Right lobe of liver (tissue), 6 donors: ENCODE data around the gene KCNJ5. TPM values are rescaled to one million over a fixed set of nuclear protein-coding genes. Genes with fewer than 3 reads are reported as not detected.

Experiments
- ATAC-seq, 4 donors: fragments of 200-7000 bp; cut with Tn5 transposase; one replicate each; pipeline ENCODE4 v1.9.1; 2020; ENCODE audit warnings: mild to moderate bottlenecking in 4 of 4, moderate library complexity in 4 of 4
- DNase-seq, 3 donors: peaks; one replicate each; pipeline ENCODE4 v3.0.0-alpha.2; 2020
- H3K27ac ChIP-seq, 3 donors: fragments of 200-600 bp; one replicate each; pipeline ENCODE4 v1.8.0; 2022
- H3K27me3 ChIP-seq, 2 donors: fragments of 200-600 bp; one replicate each; pipeline ENCODE4 v1.8.0; 2022
- H3K36me3 ChIP-seq, 4 donors: fragments of 200-600 bp; sonication (generic) in 1 of 4; one replicate each; pipeline versions ENCODE4 v1.5.1 to v1.8.0; 2017 to 2022; ENCODE audit warnings: control low read depth in 1 of 4
- H3K4me1 ChIP-seq, 4 donors: fragments of 200-600 bp; sonication (generic) in 1 of 4; one replicate each; pipeline versions ENCODE4 v1.5.1 to v1.8.0; 2017 to 2022; ENCODE audit warnings: control low read depth in 1 of 4
- H3K4me3 ChIP-seq, 3 donors: fragments of 200-600 bp; one replicate each; pipeline ENCODE4 v1.8.0; 2022
- H3K9me3 ChIP-seq, 4 donors: fragments of 200-600 bp; sonication (generic) in 1 of 4; one replicate each; pipeline versions ENCODE4 v1.5.1 to v1.8.0; 2017 to 2022; ENCODE audit warnings: control low read depth in 1 of 4
- POLR2A ChIP-seq: fragments of 450-650 bp; IDR thresholded peaks from one replicate; pipeline ENCODE4 v1.6.1; 2017; ENCODE audit warnings: antibody characterized with exemption, mild to moderate bottlenecking
- WGBS: methylation state at CpG from one replicate; pipeline ENCODE4 v1.1.6; 2018; ENCODE audit warnings: low coverage, low lambda C conversion rate; ENCODE audit not compliant: insufficient coverage; ENCODE audit errors: missing lambda C conversion rate; 5-methylcytosine and 5-hydroxymethylcytosine counted together
- intact Hi-C, 2 donors: fragments of 100-400 bp; cut with DNase I; formaldehyde crosslinking; loops; one replicate each; pipeline versions ENCODE4 v1.11.2 to v1.14.1; 2022
- total RNA-seq, 6 experiments: library from RNA; depleted of rRNA in 2 of 6; stranded (reverse); fragments of >200 nt in 2 of 6; fragmentation: NEBNext Ultra II Directional in 3 of 6; extraction: Animal tissue kit (Norgen Biotek cat#: 25700) in 3 of 6; gene quantifications; one replicate each; pipeline versions ENCODE4 v1.1.0 to v1.2.4, GENCODE V29; 2016 to 2023
- TF ChIP-seq, protein P1 (sequence below), 4 donors: fragments of 200-600 bp in 3 of 4; fragments of 450-650 bp in 1 of 4; IDR thresholded peaks; one replicate each; pipeline versions ENCODE4 v1.5.1 to v1.8.0; 2016 to 2022; ENCODE audit warnings: antibody characterized with exemption in 4 of 4, mild to moderate bottlenecking in 2 of 4
- donor health status: DM: no; HTN: yes; CAD: no.
- donor health status: DM: no; HTN: no; CAD: no.
- donor health status: DM: no; HTN: no; CAD: no.
- donor health status: DM: no; HTN: yes; CAD: no.
- donor health status: DM: no; HTN: yes; CAD: no.

KCNJ5 gene
- total RNA-seq, 6 experiments from 2014 or later: 0.05 to 0.80 (median 0.11) TPM

DNA sequence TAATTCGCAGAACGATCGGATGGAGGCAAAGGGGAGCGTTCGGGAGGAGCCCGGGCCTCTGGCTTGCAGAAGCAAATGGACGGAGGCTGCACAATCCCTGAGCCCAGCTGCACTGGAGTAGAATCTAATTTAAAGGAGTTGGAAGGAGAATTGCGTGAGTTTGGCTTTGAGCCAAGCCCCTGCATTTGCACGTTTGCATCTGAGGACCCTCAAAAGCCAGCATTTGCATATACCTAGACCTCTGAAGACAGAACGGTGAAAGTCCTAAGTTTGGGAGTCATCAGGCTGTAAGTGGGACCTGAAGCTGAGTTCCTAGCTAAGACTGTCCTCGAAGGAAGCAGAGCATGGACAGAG is 35.9 kb downstream of the KCNJ5 start:
- intact Hi-C loops: no loop called here
- Histone ChIP-seq H3K4me3 (no peak overlapping the region), H3K27ac (no peak overlapping the region), H3K9me3 (no peaks in the 10 kb centered on the region), H3K27me3 (no peaks in the 10 kb centered on the region), H3K4me1 (no peaks in the 10 kb centered on the region), H3K36me3 (no peaks in the 10 kb centered on the region)
- ATAC-seq (no peak), DNase-seq (no peak)
- TF ChIP-seq, protein P1, sequence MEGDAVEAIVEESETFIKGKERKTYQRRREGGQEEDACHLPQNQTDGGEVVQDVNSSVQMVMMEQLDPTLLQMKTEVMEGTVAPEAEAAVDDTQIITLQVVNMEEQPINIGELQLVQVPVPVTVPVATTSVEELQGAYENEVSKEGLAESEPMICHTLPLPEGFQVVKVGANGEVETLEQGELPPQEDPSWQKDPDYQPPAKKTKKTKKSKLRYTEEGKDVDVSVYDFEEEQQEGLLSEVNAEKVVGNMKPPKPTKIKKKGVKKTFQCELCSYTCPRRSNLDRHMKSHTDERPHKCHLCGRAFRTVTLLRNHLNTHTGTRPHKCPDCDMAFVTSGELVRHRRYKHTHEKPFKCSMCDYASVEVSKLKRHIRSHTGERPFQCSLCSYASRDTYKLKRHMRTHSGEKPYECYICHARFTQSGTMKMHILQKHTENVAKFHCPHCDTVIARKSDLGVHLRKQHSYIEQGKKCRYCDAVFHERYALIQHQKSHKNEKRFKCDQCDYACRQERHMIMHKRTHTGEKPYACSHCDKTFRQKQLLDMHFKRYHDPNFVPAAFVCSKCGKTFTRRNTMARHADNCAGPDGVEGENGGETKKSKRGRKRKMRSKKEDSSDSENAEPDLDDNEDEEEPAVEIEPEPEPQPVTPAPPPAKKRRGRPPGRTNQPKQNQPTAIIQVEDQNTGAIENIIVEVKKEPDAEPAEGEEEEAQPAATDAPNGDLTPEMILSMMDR (IDR thresholded peaks at IDR 0.05): no peak
- TF ChIP-seq POLR2A: no peak
- WGBS: 34% methylated on average over 6 of the region's 11 CpGs

DNA sequence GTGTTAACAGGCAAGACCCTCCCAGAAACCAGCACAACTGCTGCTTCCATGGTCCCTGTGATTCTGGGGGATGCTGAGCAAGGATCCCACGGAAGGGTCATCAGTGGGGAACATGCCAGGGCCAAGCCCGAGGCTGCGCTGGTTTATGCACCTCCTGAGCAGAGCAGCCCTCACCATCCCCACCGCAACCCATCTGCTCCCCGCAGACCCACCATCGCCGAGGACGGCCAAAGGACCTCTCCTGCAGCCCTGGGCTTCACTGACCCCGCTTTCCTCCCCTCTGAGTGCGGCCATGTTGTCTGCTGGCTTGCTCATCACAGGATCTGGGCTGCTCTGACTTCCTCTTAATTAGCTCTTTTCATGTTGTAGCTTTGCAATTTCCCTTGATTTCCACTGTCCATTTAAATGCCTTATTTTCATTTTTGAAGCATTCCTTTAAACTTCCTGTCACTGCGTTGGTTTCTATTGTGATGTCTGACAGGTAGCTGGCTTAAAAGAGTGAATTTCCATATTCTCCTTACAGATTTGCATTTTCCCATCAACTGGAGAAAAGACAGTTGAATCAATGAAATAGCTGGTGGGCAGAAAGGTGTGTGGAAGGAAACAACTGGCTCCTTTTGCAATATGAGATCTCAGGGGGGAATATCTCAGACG is 36.7 kb downstream of the KCNJ5 start:
- TF ChIP-seq POLR2A: no peak
- TF ChIP-seq, protein P1 (IDR thresholded peaks at IDR 0.05): no peak
- intact Hi-C loops: no loop called here
- DNase-seq: peak in 1 of 3 donors; percentile 39
- no peaks in the 10 kb centered on the region for H3K27me3 ChIP-seq
- no peaks in the 10 kb centered on the region for H3K36me3 ChIP-seq
- 58% methylated on average over 5 of the region's 12 CpGs for WGBS
- no peak overlapping the region for H3K27ac ChIP-seq
- ATAC-seq: no peak
- no peak overlapping the region for H3K4me3 ChIP-seq
- no peaks in the 10 kb centered on the region for H3K4me1 ChIP-seq
- no peaks in the 10 kb centered on the region for H3K9me3 ChIP-seq

DNA sequence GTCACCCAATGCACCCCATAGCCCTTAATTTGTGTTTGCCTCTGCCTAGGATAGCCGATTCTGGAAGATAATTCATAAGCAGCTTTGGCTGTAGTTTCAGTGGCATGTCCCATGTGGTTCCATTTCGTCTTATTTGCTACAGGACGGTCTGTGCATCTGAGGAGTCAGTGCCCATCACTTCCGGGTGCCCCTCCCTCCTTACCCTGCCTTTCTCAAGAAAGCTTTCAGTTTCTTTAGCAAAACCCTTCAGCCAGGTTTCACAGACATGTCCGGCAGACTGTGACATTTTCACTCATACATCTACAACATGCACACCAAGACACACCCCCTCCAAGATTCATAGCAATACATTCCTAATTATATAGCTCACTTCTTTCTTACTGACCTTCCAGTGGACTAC is 37.2 kb downstream of the KCNJ5 start:
- H3K27me3 ChIP-seq: no peaks in the 10 kb centered on the region
- H3K4me3 ChIP-seq: no peak overlapping the region
- peak in 2 of 4 donors; percentile 12 to 17 for ATAC-seq
- H3K36me3 ChIP-seq: no peaks in the 10 kb centered on the region
- intact Hi-C loops: no loop called here
- H3K4me1 ChIP-seq: no peaks in the 10 kb centered on the region
- H3K9me3 ChIP-seq: no peaks in the 10 kb centered on the region
- 49% methylated on average over 5 of the region's 5 CpGs for WGBS
- H3K27ac ChIP-seq: no peak overlapping the region
- no peak for DNase-seq
- no peak for TF ChIP-seq POLR2A

DNA sequence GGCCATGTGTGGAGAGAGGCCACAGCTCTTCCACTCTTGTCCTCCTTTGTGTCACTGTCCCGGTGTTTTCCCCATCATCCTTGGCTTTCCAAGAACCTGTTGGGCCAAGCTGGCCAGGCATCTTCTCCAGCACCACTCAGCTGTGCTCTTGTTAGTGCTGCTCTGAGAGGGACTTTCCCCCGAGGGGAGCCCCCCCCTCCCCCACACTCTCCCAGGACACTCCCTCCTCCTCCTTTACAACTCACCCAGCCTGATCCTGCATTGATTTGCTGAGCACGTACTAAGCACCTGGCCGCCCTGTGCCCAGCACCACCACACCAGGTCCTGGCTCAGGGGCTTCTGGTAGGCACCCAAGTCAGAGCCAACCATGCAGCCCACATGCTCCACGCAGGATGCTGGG is 38.3 kb downstream of the KCNJ5 start:
- DNase-seq: peak in 1 of 3 donors; percentile 30
- 33% methylated on average over 1 of the region's 5 CpGs for WGBS
- no peaks in the 10 kb centered on the region for H3K9me3 ChIP-seq
- H3K36me3 ChIP-seq: no peaks in the 10 kb centered on the region
- H3K27me3 ChIP-seq: no peaks in the 10 kb centered on the region
- intact Hi-C loops: no loop called here
- TF ChIP-seq, protein P1 (IDR thresholded peaks at IDR 0.05): no peak
- TF ChIP-seq POLR2A: no peak
- no peak overlapping the region for H3K27ac ChIP-seq
- ATAC-seq: no peak
- no peak overlapping the region for H3K4me3 ChIP-seq
- no peaks in the 10 kb centered on the region for H3K4me1 ChIP-seq

DNA sequence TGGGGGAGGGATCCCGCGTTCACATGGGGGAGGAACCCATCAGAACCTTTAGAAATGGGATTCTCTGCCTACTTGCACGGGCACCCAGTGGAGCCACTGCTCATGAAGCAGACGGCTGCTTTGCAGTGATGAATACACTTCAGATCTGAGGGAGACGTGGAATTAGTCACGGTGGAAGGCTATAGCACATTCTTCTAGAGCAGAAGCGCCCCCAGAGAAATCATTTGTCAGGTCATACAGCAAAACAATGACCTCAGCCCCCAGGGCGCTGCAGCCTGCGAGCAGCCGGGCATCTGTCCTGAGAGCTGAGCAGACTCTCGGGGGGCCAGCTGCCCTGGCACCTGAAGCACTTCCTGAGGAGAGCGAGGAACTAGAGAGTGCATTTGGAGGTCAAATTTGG is 38.8 kb downstream of the KCNJ5 start:
- intact Hi-C loops: no loop called here
- Histone ChIP-seq H3K27ac (no peak overlapping the region), H3K9me3 (no peaks in the 10 kb centered on the region), H3K4me1 (no peaks in the 10 kb centered on the region), H3K4me3 (no peak overlapping the region), H3K36me3 (no peaks in the 10 kb centered on the region), H3K27me3 (no peaks in the 10 kb centered on the region)
- WGBS: 60% methylated on average over 6 of the region's 12 CpGs
- no peak for TF ChIP-seq POLR2A
- TF ChIP-seq, protein P1 (IDR thresholded peaks at IDR 0.05): no peak
- ATAC-seq (no peak), DNase-seq (no peak)
